Thoracic aorta (tissue), 2 donors: Measurements from ENCODE around the gene MYO10. TPM values are rescaled to one million over a fixed set of nuclear protein-coding genes. Genes with fewer than 3 reads are reported as not detected.

Experiments used
- ATAC-seq: fragments of 150-250 bp; one replicate; pipeline ENCODE4 v1.8.0; 2017; ENCODE audit warnings: low read depth; ENCODE audit not compliant: insufficient number of reproducible peaks, low FRiP score
- DNase-seq: peaks from one replicate; pipeline ENCODE4 v3.0.0-alpha.2; 2020; ENCODE audit warnings: low spot score
- H3K27ac ChIP-seq, 2 donors: fragments of 200-600 bp; sonication (generic); 1 replicate in 1 of 2; 2 replicates in 1 of 2; pipeline ENCODE4 v1.5.1; 2016; ENCODE audit warnings: mild to moderate bottlenecking in 2 of 2, moderate library complexity in 2 of 2
- H3K27me3 ChIP-seq: fragments of 200-600 bp; sonication (generic); replicated peaks from 2 replicates; pipeline ENCODE4 v1.6.0; 2016; ENCODE audit warnings: mild to moderate bottlenecking; ENCODE audit not compliant: insufficient read depth
- H3K36me3 ChIP-seq: fragments of 200-600 bp; sonication (generic); one replicate; pipeline ENCODE4 v1.5.1; 2016
- H3K4me1 ChIP-seq, 2 donors: fragments of 200-600 bp; sonication (generic); 1 replicate in 1 of 2; 2 replicates in 1 of 2; pipeline versions ENCODE4 v1.5.1 to v1.6.0; 2016; ENCODE audit warnings: low read depth in 2 of 2, mild to moderate bottlenecking in 1 of 2; ENCODE audit not compliant: control insufficient read depth in 1 of 2
- H3K4me3 ChIP-seq: fragments of 200-600 bp; sonication (generic); 2 replicates; pipeline ENCODE4 v1.5.1; 2016; ENCODE audit warnings: mild to moderate bottlenecking
- H3K9me3 ChIP-seq: fragments of 200-600 bp; sonication (generic); 2 replicates; pipeline ENCODE4 v1.5.1; 2016
- total RNA-seq, 2 donors: library from RNA; depleted of rRNA; stranded (reverse); fragments of >200 nt; gene quantifications; one replicate each; pipeline versions ENCODE4 v1.1.0 to v1.2.3, GENCODE V29; 2016
- TF ChIP-seq, protein P1 (sequence below): fragments of 200-600 bp; sonication (generic); IDR thresholded peaks from one replicate; pipeline ENCODE4 v1.5.1; 2019; ENCODE audit warnings: antibody characterized with exemption

The MYO10 gene
- total RNA-seq, 2 donors from 2014 or later, result 11.4 to 41.7 TPM

GRCh38 chr5:16896767-16897166 lies 39.3 kb downstream of the MYO10 start:
- Histone ChIP-seq H3K4me3 (no peak overlapping the region), H3K27ac (no peak overlapping the region), H3K4me1 (no peaks in the 10 kb centered on the region), H3K36me3 (no peaks in the 10 kb centered on the region), H3K27me3 (no peaks in the 10 kb centered on the region), H3K9me3 (no peaks in the 10 kb centered on the region)
- no peak for DNase-seq
- TF ChIP-seq, protein P1, sequence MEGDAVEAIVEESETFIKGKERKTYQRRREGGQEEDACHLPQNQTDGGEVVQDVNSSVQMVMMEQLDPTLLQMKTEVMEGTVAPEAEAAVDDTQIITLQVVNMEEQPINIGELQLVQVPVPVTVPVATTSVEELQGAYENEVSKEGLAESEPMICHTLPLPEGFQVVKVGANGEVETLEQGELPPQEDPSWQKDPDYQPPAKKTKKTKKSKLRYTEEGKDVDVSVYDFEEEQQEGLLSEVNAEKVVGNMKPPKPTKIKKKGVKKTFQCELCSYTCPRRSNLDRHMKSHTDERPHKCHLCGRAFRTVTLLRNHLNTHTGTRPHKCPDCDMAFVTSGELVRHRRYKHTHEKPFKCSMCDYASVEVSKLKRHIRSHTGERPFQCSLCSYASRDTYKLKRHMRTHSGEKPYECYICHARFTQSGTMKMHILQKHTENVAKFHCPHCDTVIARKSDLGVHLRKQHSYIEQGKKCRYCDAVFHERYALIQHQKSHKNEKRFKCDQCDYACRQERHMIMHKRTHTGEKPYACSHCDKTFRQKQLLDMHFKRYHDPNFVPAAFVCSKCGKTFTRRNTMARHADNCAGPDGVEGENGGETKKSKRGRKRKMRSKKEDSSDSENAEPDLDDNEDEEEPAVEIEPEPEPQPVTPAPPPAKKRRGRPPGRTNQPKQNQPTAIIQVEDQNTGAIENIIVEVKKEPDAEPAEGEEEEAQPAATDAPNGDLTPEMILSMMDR, result no peak
- no peak for ATAC-seq

DNA sequence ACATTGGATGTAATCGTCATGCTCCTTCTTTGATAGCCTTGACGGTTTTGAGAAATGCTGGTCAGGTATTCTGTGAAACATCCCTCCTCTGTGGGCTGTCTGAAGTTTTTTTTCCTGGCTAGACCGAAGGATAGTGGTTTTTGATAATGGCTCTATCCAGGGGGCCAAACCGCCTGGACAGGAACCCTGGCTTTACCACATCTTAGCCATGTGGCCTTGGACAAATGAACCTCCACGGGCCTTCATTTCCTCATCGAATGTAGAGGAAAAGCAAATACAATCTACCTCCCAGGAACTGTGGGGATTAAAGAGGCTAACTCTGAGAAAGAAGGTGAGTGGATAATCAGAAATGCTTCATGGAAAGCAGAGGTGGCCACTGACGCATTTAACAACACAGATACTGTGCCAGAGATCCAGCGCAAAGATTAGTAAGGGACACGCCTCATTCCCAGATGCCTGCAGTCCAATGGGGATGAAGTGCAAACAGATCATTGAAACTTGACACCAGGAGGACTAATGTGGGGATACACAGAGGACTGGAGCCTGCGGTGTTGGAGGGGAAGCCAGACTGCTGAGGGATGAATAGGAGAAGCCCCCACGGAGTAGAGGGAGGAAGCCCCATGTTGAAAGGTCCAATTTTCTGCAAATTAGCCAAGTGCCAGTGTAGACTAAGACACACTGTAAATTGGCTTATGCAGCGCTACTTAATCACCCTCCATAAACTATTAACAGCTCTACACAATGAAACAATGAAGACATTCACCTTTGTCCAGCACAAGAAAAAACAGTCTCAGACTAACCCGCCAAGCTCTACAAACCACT lies 41.6 kb downstream of the MYO10 start:
- Histone ChIP-seq H3K27me3 (no peaks in the 10 kb centered on the region), H3K4me3 (no peak overlapping the region), H3K36me3 (no peaks in the 10 kb centered on the region), H3K9me3 (no peaks in the 10 kb centered on the region), H3K4me1 (peaks cover 3 to 4% of the 10 kb centered on the region in 2 donors), H3K27ac (no peak overlapping the region)
- ATAC-seq, result no peak
- TF ChIP-seq, protein P1, result no peak
- DNase-seq, result no peak

- Histone ChIP-seq H3K27me3 (no peaks in the 10 kb centered on the region), H3K36me3 (no peaks in the 10 kb centered on the region), H3K27ac (no peak overlapping the region), H3K4me1 (peaks cover 9 to 17% of the 10 kb centered on the region in 2 donors), H3K4me3 (no peak overlapping the region), H3K9me3 (no peaks in the 10 kb centered on the region)
- TF ChIP-seq, protein P1, result no peak
- DNase-seq (no peak), ATAC-seq (no peak)
Observed at GRCh38 chr5:16891033-16891432, 45.1 kb downstream of the MYO10 start.

GRCh38 chr5:16889972-16890519 lies 46.0 kb downstream of the MYO10 start:
- ATAC-seq, result no peak
- Histone ChIP-seq H3K27ac (no peak overlapping the region), H3K36me3 (no peaks in the 10 kb centered on the region), H3K4me1 (peaks cover 9 to 17% of the 10 kb centered on the region in 2 donors), H3K9me3 (no peaks in the 10 kb centered on the region), H3K27me3 (no peaks in the 10 kb centered on the region), H3K4me3 (no peak overlapping the region)
- no peak for DNase-seq
- TF ChIP-seq, protein P1, result no peak

- no peaks in the 10 kb centered on the region for H3K27me3 ChIP-seq
- no peak for ATAC-seq
- no peaks in the 10 kb centered on the region for H3K36me3 ChIP-seq
- no peak overlapping the region for H3K27ac ChIP-seq
- H3K4me1 ChIP-seq, result peaks cover 10 to 17% of the 10 kb centered on the region in 2 donors
- DNase-seq, result no peak
- no peak overlapping the region for H3K4me3 ChIP-seq
- H3K9me3 ChIP-seq, result no peaks in the 10 kb centered on the region
- TF ChIP-seq, protein P1, result no peak
Observed at GRCh38 chr5:16889203-16889971, 46.7 kb downstream of the MYO10 start.
